ENCODE results near the gene PRKG2. TPM values are rescaled to one million over a fixed set of nuclear protein-coding genes. Genes with fewer than 3 reads are reported as not detected.
"Not testable (repeated sequence)": the region's sequence is repeated elsewhere in the genome, so short reads cannot be mapped to it uniquely, and the experiment has no call there.

The PRKG2 gene
- polyA plus RNA-seq, 1 donor = 2.8 TPM

- not testable (repeated sequence) for DNase-seq
These were observed 61.2 kb downstream of the PRKG2 start for GRCh38 chr4:81153714-81154323.

DNA sequence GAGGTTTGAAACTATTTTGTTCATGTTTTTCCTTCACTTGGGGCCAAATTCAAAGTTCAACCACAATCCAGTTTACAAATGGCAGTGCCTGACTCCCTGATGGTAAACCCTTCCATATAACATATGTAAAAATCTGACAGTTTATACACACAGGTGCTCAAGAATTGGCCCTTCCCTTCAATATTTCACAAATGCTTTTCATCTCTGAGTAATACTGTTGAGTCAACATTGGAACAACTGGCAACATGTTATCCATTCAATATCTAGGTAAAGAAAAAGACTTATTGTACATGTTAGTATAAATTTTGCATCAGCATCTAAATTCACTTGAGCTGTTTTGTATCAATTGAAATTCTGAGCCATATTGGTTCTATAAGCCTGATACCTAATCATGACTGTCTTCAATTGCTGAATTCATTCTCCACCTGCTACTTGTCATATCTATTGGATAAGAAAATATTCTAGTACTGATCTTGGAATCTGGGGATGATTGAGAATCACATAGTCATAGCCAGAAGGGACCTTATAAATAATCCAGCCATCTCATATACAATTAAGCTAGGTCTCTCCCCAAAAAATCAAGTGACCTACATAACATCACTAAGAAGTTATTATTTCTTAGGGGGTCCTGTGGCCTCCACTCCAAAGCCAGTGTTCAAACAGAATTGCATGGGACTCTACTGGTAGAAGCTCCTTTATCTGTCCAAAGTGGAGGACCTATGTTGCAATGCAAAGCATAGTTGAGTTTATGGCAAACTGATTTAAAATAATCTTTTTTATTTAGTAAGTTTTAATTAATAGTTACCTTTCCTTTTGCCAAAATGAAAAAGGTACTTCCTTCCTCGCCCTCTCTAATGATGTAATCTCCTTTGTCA is 61.9 kb downstream of the PRKG2 start:
- no peak for DNase-seq

DNA sequence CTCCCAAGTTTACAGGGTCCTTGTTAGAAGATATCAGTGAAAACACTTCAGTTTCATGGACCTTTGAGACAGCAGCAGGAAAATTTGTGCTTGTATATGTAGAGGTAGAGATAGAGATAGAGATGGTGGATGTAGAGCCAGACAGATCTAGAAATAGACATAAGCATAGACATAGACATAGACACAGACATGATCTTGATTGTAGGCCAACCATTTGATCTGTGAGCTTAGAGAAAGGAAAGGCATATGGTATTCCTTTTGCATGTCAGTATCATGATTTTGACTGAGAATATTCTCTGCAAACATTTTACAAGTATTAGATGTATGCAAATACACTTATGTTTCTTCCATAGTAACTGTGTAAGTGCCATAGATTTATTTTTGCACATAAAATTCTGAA is 65.0 kb downstream of the PRKG2 start:
- DNase-seq = no peak

GRCh38 chr4:81148576-81148975 is 66.4 kb downstream of the PRKG2 start:
- DNase-seq = no peak

- no peak for DNase-seq
These were observed 68.6 kb downstream of the PRKG2 start for GRCh38 chr4:81146466-81146865.

- DNase-seq = no peak
These were observed 71.8 kb downstream of the PRKG2 start for GRCh38 chr4:81143183-81143582.

DNA sequence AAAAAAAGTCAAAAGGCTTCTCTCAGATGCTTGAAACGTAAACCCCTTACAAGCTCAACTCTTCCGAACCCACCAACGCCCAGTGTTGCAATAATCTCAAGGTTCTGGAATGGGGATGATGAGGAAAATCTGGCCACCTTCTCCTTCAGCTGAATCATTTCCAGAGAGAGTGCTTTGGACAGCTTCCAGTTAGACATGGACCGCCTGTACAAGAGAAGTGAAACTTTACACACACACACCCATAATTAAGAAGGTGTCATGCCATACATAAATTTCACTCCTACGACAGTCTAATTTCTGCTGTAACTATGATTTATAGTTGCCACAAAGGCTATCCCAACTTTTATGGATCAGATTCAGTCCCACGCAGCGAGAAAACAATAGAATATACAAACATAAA is 72.3 kb downstream of the PRKG2 start:
- peak; percentile 13 for DNase-seq

- DNase-seq = no peak
These were observed 77.1 kb downstream of the PRKG2 start for GRCh38 chr4:81137894-81138293.

GRCh38 chr4:81137446-81137845 is 77.6 kb downstream of the PRKG2 start:
- DNase-seq = no peak

DNA sequence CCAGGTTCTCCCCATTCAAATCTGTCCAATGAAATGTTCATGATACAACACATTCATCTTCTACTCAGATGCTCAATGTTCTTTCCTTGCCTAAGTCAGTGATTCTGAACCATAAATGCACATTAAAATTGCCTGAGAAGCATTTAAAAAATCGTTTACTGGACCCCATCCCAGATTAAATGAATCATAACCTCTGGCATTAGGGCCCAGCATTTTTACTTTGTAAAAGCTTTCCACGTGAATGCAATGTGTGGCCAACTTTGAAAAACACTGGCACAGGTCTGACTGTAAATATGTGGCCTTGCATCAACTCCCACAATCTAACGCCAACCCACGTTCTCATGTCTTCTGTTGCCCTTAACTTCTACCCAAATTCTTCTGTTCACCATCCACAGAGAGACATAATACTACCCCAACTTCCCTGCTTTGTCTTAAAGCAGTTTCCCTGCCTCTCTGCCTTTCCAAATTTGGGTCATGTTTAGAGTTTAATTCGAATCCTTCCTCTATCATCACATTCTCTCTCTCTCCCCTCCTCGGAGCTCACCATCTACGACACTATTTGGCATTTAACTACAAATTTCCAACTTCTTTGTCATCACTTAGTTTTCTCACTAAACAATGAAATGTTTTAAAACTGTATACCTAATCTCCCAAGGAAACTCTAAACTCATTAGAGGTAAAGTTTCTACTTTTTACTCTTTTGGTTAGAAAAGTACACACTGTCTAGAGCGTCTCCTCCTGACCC is 78.7 kb downstream of the PRKG2 start:
- DNase-seq = no peak

DNA sequence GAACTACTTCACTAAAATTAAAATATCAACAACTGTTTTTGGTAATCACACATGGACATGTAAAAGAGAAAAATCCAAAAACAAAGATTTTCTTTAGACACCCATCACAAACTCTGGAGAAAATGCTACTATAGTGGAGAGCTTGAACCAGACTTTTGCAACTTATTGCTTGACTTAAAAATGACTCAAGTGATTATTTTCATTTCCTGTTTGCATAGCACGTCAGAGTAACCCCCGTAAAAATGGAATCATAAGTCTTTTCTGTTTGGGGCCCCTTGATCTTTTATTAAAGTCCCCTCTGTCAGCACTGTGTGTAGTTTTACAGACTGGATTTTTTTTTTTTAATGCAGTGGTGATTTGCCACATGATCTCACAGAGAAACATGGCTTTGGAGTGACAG is 79.5 kb downstream of the PRKG2 start:
- DNase-seq = no peak

DNA sequence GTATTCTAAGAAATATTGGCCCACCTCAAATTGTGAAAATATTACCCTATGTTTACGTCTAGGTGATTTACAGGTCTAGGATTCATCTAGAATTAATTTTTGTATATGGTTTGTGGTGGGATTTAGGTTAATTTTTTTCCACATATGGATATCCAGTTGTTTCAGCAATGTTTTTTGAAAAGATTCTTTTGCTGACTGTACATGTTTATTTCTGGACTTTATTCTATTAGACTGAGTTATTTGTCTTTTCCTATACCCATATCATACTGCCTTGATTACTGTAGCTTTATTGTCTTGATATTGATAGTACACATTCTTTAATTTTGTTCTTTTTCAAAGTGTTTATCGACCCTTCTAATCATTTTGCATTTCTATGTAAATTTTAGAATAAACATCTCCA is 83.5 kb downstream of the PRKG2 start:
- DNase-seq = no peak

DNA sequence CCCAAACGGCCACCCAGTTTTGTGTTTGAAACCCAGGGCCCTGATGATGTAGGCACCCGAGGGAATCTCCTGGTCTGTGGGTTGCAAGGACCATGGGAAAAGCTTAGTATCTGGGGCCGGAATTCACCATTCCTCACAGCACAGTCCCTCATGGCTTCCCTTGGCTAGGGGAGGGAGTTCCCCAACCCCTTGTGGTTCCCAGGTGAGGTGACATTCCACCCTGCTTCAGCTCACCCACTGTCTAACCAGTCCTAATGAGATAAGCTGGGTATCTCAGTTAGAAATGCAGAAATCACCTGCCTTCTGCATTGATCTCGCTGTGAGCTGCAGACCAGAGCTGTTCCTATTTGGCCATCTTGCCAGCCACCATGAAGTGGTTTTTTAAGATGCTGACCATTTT is 84.0 kb downstream of the PRKG2 start:
- DNase-seq = no peak

DNA sequence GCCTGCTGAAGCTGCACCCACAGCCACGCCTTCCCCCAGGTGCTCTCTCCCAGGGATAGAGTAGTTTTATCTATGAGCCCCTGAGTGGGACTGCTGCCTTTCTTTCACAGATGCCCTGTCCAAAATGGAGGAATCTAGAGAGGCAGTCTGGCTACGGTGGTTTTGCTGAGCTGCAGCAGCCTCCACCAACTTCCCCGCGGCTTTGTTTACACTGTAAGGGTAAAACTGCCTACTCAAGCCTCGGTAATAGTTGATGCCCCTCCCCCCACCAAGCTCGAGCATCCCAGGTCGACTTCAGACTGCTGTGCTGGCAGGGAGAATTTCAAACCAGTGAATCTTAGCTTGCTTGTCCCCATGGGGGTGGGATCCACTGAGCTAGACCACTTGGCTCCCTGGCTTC is 84.5 kb downstream of the PRKG2 start:
- DNase-seq = no peak

GRCh38 chr4:81120055-81120454 is 95.0 kb downstream of the PRKG2 start:
- DNase-seq = no peak

GRCh38 chr4:81118086-81118485 is 96.9 kb downstream of the PRKG2 start:
- DNase-seq = no peak

- DNase-seq = no peak
These were observed 98.5 kb downstream of the PRKG2 start for GRCh38 chr4:81116566-81116965.

DNA sequence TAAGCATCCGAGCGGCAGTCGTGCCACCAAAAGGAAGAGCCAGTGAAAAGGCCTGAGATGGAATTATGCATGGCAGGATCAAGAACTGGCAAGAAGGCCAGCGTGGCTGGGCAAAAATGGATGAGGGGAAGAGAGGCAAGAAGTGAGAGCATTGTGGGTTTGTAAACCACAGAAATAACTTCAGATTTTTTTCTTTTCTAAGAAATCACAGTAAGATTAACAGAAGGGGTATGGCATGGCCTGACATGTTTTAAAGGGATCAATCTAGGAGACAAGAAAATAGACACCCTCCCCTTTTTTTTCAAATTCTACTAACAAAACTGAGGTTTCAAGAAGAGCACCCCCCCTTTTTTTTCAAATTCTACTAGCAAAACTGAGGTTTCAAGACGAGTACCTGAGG is 102.0 kb downstream of the PRKG2 start:
- DNase-seq = no peak

GRCh38 chr4:81109356-81109755 is 105.7 kb downstream of the PRKG2 start:
- DNase-seq = no peak

DNA sequence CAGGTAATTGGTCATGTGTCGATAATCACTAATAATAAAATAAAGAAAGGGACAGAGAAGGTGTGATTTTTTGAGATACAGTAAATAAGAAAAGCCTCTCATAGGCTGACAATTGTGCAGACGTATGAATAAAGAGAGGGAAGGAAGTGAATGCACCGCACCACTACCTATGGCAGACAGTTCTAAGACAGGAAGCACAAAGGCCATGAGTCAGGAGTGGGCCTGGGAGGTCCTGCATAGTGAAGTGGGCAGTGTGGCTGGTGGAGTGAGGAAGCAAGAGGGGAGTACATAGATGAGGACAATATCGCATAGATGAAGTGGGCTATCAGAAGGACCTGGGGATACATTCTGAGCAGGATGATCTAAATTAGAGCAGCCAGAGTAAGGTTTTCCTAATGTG is 108.9 kb downstream of the PRKG2 start:
- no peak for DNase-seq

GRCh38 chr4:81102107-81102506 is 112.9 kb downstream of the PRKG2 start:
- no peak for DNase-seq

GRCh38 chr4:81096566-81096965 is 118.5 kb downstream of the PRKG2 start:
- no peak for DNase-seq

DNA sequence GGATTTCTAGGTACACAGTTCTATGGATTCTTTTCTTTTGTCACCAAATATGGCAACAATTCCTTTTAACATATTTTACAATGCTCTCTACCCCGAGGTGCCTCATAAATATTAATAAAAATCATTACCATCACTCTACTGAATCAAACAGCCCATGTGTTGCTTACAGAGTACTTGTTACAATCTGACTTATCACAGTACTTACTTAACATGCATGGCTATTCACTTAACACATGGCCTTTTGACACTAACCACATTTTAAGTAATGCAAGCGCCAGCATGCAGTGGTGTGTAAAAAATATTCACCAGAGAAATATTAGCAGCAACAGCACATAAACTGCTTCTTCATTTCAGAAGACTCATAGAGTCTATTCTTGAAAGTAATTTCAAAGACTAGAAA is 119.6 kb downstream of the PRKG2 start:
- no peak for DNase-seq
